Hepatocyte (in vitro differentiated cells): ENCODE data around the gene EXOSC7. TPM values are rescaled to one million over a fixed set of nuclear protein-coding genes. Genes with fewer than 3 reads are reported as not detected.

Experiments
- DNase-seq: peaks from one replicate; pipeline ENCODE4 v3.0.0-alpha.2; 2016; ENCODE audit warnings: low spot score
- H2AFZ ChIP-seq: fragments of 200-600 bp; sonication (generic); 2 replicates; pipeline ENCODE4 v1.6.0; 2016; ENCODE audit warnings: antibody characterized with exemption, mild to moderate bottlenecking
- H3K27ac ChIP-seq: fragments of 200-600 bp; sonication (generic); 2 replicates; pipeline ENCODE4 v1.5.1; 2016; ENCODE audit warnings: mild to moderate bottlenecking
- H3K27me3 ChIP-seq: fragments of 200-600 bp; sonication (generic); 2 replicates; pipeline ENCODE4 v1.6.1; 2016
- H3K36me3 ChIP-seq: fragments of 200-600 bp; sonication (generic); replicated peaks from 2 replicates; pipeline ENCODE4 v1.5.1; 2016; ENCODE audit warnings: low read depth; ENCODE audit not compliant: insufficient read depth
- H3K4me1 ChIP-seq: fragments of 200-600 bp; sonication (generic); 2 replicates; pipeline ENCODE4 v1.5.1; 2016; ENCODE audit warnings: mild to moderate bottlenecking, moderate library complexity; ENCODE audit not compliant: insufficient read depth
- H3K4me2 ChIP-seq: fragments of 200-600 bp; sonication (generic); 2 replicates; pipeline ENCODE4 v1.6.0; 2016
- H3K4me3 ChIP-seq: fragments of 200-600 bp; sonication (generic); 2 replicates; pipeline ENCODE4 v1.5.1; 2016; ENCODE audit warnings: mild to moderate bottlenecking
- H3K79me2 ChIP-seq: fragments of 200-600 bp; sonication (generic); 2 replicates; pipeline ENCODE4 v1.6.0; 2017; ENCODE audit warnings: mild to moderate bottlenecking
- H3K9me2 ChIP-seq: fragments of 200-600 bp; sonication (generic); replicated peaks from 2 replicates; pipeline ENCODE4 v1.6.0; 2017; ENCODE audit warnings: mild to moderate bottlenecking; ENCODE audit not compliant: insufficient read depth
- H3K9me3 ChIP-seq: fragments of 200-600 bp; sonication (generic); 2 replicates; pipeline ENCODE4 v1.5.1; 2016; ENCODE audit warnings: low read depth, mild to moderate bottlenecking
- H4K20me1 ChIP-seq: fragments of 200-600 bp; sonication (generic); 2 replicates; pipeline ENCODE4 v1.6.0; 2016; ENCODE audit warnings: mild to moderate bottlenecking; ENCODE audit not compliant: insufficient read depth, poor library complexity, severe bottlenecking
- CTCF ChIP-seq: fragments of 200-600 bp; sonication (generic); IDR thresholded peaks from 2 replicates; pipeline ENCODE4 v1.5.1; 2016; ENCODE audit warnings: antibody characterized with exemption, mild to moderate bottlenecking; ENCODE audit not compliant: poor library complexity
- EZH2 ChIP-seq: fragments of 200-600 bp; sonication (generic); IDR thresholded peaks from 2 replicates; pipeline ENCODE4 v1.6.1; 2016; ENCODE audit warnings: antibody characterized with exemption, mild to moderate bottlenecking, borderline replicate concordance
- EZH2phosphoT487 ChIP-seq: fragments of 200-600 bp; sonication (generic); IDR thresholded peaks from one replicate; pipeline ENCODE4 v1.6.1; 2018; ENCODE audit warnings: antibody characterized with exemption, mild to moderate bottlenecking, low read depth, moderate library complexity; ENCODE audit not compliant: unreplicated experiment, severe bottlenecking
- WGBS: methylation state at CpG from one replicate; pipeline ENCODE4 v1.1.6; 2016; ENCODE audit warnings: low lambda C conversion rate; ENCODE audit errors: missing lambda C conversion rate; 5-methylcytosine and 5-hydroxymethylcytosine counted together
- polyA plus RNA-seq: library from polyadenylated mRNA; unstranded; fragments of >200 nt; fragmentation: Nextera tagmentation; extraction: Ambion mirVana; gene quantifications from 2 replicates; pipeline ENCODE4 v1.2.1, GENCODE V29; 2016
- total RNA-seq: library from RNA; depleted of rRNA; stranded (reverse); fragments of >200 nt; gene quantifications from 2 replicates; pipeline ENCODE4 v1.2.3, GENCODE V29; 2014

Gene EXOSC7
- total and polyA plus RNA-seq, 2 experiments from 2014 or later, result 53.3 to 55.8 TPM

- peaks cover 7% of the 10 kb centered on the region for H3K4me1 ChIP-seq
- DNase-seq, result no peak
- H3K4me2 ChIP-seq, result no peak overlapping the region
- 68% methylated on average over 4 of the region's 4 CpGs for WGBS
- H3K27me3 ChIP-seq, result no peaks in the 10 kb centered on the region
- H2AFZ ChIP-seq, result no peak overlapping the region
- no peaks in the 10 kb centered on the region for H3K36me3 ChIP-seq
- TF ChIP-seq EZH2phosphoT487, result no peak
- TF ChIP-seq CTCF, result no peak
- no peak for TF ChIP-seq EZH2
- no peaks in the 10 kb centered on the region for H3K79me2 ChIP-seq
- no peak overlapping the region for H3K4me3 ChIP-seq
- H3K27ac ChIP-seq, result no peak overlapping the region
- H4K20me1 ChIP-seq, result no peaks in the 10 kb centered on the region
- no peaks in the 10 kb centered on the region for H3K9me3 ChIP-seq
- no peaks in the 10 kb centered on the region for H3K9me2 ChIP-seq
Observed at GRCh38 chr3:45026957-45027356, 50.9 kb downstream of the EXOSC7 start.

- Histone ChIP-seq H3K4me1 (peaks cover 7% of the 10 kb centered on the region), H3K4me3 (no peak overlapping the region), H4K20me1 (no peaks in the 10 kb centered on the region), H2AFZ (no peak overlapping the region), H3K27ac (no peak overlapping the region), H3K27me3 (no peaks in the 10 kb centered on the region), H3K36me3 (no peaks in the 10 kb centered on the region), H3K4me2 (no peak overlapping the region), H3K79me2 (no peaks in the 10 kb centered on the region), H3K9me2 (no peaks in the 10 kb centered on the region), H3K9me3 (no peaks in the 10 kb centered on the region)
- WGBS, result 90% methylated on average over 4 of the region's 4 CpGs
- no peak for DNase-seq
- no peak for TF ChIP-seq CTCF
- no peak for TF ChIP-seq EZH2phosphoT487
- TF ChIP-seq EZH2, result no peak
Observed at GRCh38 chr3:45027441-45027840, 51.4 kb downstream of the EXOSC7 start.

- Histone ChIP-seq H3K79me2 (no peaks in the 10 kb centered on the region), H3K9me2 (no peaks in the 10 kb centered on the region), H3K4me1 (peaks cover 7% of the 10 kb centered on the region), H3K27me3 (no peaks in the 10 kb centered on the region), H3K36me3 (no peaks in the 10 kb centered on the region), H3K4me3 (no peak overlapping the region), H4K20me1 (no peaks in the 10 kb centered on the region), H3K4me2 (no peak overlapping the region), H3K27ac (no peak overlapping the region), H2AFZ (no peak overlapping the region), H3K9me3 (no peaks in the 10 kb centered on the region)
- DNase-seq, result no peak
- TF ChIP-seq CTCF (no peak), EZH2 (no peak), EZH2phosphoT487 (no peak)
- WGBS, result 90% methylated on average over 2 of the region's 2 CpGs
Observed at GRCh38 chr3:45029216-45029615, 53.2 kb downstream of the EXOSC7 start.

- no peaks in the 10 kb centered on the region for H3K27me3 ChIP-seq
- 68% methylated on average over 5 of the region's 5 CpGs for WGBS
- no peaks in the 10 kb centered on the region for H3K9me2 ChIP-seq
- no peak overlapping the region for H3K27ac ChIP-seq
- no peak for DNase-seq
- H4K20me1 ChIP-seq, result no peaks in the 10 kb centered on the region
- H3K9me3 ChIP-seq, result no peaks in the 10 kb centered on the region
- TF ChIP-seq CTCF, result no peak
- no peak for TF ChIP-seq EZH2
- no peak for TF ChIP-seq EZH2phosphoT487
- no peak overlapping the region for H3K4me3 ChIP-seq
- H2AFZ ChIP-seq, result no peak overlapping the region
- no peaks in the 10 kb centered on the region for H3K79me2 ChIP-seq
- H3K4me2 ChIP-seq, result no peak overlapping the region
- no peaks in the 10 kb centered on the region for H3K36me3 ChIP-seq
- peaks cover 7% of the 10 kb centered on the region for H3K4me1 ChIP-seq
Observed at GRCh38 chr3:45029661-45030060, 53.6 kb downstream of the EXOSC7 start.
